HL-60 (cell line): Measurements from ENCODE around the gene SLC25A21.

ENCODE experiments used
- POLR2AphosphoS5 ChIP-seq: IDR thresholded peaks from 2 replicates; pipeline ENCODE4 v1.6.1; 2012; ENCODE audit warnings: low read depth
- REST ChIP-seq: IDR thresholded peaks from 2 replicates; pipeline ENCODE4 v1.6.1; 2012; ENCODE audit warnings: low read depth; ENCODE audit not compliant: insufficient replicate concordance
- TF ChIP-seq, protein P1 (sequence below): IDR thresholded peaks from one replicate; pipeline ENCODE4 v1.5.1; 2011; ENCODE audit warnings: low read length, control low read depth, inconsistent platforms; ENCODE audit not compliant: insufficient read depth

DNA sequence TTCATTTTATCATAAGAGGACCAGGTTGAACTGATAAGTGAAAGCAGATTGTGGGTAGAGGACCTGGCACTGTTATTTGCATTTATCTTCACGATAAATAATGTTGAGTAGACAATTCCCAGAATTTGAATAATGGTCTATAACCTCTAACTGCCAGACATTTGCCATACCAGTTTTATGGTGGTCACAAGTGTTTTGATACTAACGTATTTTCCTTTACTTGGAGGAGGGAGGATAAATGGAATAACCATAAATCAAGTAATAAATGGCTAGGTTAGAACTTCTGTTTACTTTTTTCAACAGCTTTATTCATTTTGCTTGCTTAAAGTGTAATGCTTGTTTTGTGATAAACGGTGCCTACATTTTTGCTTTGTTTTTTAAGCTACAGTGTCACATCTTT lies 501.3 kb downstream of the SLC25A21 start:
- TF ChIP-seq, protein P1, sequence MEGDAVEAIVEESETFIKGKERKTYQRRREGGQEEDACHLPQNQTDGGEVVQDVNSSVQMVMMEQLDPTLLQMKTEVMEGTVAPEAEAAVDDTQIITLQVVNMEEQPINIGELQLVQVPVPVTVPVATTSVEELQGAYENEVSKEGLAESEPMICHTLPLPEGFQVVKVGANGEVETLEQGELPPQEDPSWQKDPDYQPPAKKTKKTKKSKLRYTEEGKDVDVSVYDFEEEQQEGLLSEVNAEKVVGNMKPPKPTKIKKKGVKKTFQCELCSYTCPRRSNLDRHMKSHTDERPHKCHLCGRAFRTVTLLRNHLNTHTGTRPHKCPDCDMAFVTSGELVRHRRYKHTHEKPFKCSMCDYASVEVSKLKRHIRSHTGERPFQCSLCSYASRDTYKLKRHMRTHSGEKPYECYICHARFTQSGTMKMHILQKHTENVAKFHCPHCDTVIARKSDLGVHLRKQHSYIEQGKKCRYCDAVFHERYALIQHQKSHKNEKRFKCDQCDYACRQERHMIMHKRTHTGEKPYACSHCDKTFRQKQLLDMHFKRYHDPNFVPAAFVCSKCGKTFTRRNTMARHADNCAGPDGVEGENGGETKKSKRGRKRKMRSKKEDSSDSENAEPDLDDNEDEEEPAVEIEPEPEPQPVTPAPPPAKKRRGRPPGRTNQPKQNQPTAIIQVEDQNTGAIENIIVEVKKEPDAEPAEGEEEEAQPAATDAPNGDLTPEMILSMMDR, result no peak
- TF ChIP-seq REST (no peak), POLR2AphosphoS5 (no peak)
